GM13976 (cell line): ENCODE data around the gene C17orf75.

Source experiments
- DNase-seq: peaks from one replicate; pipeline ENCODE4 v3.0.0; 2012; ENCODE audit warnings: low spot score
- in situ Hi-C: fragments of 300-500 bp; cut with MboI; formaldehyde crosslinking; loops from one replicate; pipeline ENCODE4 v1.12.0; 2022; ENCODE audit warnings: low sequenced_read_pairs, mixed read lengths, inconsistent platforms; ENCODE audit not compliant: unreplicated experiment
- TF ChIP-seq, protein P1 (sequence below): IDR thresholded peaks from 2 replicates; pipeline ENCODE4 v1.5.1; 2012; ENCODE audit warnings: borderline replicate concordance, mild to moderate bottlenecking; ENCODE audit not compliant: insufficient read depth; ENCODE audit errors: extremely low read depth, missing control alignments, control extremely low read depth

Gene C17orf75

DNA sequence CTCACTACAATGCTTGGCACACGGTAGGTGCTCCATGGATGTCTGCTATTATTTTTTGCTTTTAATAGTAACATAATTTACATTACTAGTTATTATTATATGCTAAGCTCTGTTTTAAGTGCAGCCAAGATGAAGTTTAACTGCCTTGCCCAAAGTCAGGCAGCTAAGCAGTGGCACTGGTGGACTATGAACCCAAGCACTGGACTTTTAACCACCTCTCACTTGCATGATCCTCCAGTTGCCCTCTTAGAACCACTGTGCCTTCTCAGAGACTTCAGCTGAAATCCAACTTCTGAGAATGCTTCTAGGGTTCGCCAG, 6.5 kb upstream of the C17orf75 start:
- no peak for DNase-seq

DNA sequence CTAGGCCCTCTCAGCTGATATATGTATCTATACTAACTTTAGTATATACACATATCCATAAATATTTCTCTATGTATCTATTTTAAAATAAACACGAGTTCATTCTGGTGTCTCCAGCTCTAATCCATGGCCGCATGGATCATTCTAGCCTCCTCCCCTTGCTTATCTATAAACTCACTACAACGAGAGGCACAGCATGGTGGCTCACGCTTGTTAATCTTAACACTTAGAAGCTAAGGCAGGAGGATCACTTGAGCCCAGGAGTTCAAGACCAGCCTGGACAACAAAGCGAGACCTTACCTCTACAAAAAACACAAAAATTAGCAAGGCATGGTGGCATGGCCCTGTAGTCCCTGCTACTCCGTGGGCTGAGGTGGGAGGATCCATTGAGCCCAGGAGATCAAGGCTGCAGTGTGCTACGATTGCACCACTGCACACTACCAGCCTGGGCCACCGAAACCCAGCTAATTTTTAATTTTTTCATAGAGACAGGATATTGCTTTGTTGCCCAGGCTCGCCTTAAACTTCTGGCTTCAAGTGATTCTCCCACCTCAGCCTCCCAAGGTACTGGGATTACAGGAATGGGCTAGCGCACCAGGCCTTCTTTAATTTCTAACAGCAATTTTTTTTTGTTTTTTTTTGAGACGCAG, 4.1 kb upstream of the C17orf75 start:
- in situ Hi-C loops, result no loop called here
- no peak for DNase-seq
- TF ChIP-seq, protein P1, sequence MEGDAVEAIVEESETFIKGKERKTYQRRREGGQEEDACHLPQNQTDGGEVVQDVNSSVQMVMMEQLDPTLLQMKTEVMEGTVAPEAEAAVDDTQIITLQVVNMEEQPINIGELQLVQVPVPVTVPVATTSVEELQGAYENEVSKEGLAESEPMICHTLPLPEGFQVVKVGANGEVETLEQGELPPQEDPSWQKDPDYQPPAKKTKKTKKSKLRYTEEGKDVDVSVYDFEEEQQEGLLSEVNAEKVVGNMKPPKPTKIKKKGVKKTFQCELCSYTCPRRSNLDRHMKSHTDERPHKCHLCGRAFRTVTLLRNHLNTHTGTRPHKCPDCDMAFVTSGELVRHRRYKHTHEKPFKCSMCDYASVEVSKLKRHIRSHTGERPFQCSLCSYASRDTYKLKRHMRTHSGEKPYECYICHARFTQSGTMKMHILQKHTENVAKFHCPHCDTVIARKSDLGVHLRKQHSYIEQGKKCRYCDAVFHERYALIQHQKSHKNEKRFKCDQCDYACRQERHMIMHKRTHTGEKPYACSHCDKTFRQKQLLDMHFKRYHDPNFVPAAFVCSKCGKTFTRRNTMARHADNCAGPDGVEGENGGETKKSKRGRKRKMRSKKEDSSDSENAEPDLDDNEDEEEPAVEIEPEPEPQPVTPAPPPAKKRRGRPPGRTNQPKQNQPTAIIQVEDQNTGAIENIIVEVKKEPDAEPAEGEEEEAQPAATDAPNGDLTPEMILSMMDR, result no peak

More for the DNA sequence above, 6.5 kb upstream of the C17orf75 start:
- in situ Hi-C loops, result no loop called here
- TF ChIP-seq, protein P1, result no peak

DNA sequence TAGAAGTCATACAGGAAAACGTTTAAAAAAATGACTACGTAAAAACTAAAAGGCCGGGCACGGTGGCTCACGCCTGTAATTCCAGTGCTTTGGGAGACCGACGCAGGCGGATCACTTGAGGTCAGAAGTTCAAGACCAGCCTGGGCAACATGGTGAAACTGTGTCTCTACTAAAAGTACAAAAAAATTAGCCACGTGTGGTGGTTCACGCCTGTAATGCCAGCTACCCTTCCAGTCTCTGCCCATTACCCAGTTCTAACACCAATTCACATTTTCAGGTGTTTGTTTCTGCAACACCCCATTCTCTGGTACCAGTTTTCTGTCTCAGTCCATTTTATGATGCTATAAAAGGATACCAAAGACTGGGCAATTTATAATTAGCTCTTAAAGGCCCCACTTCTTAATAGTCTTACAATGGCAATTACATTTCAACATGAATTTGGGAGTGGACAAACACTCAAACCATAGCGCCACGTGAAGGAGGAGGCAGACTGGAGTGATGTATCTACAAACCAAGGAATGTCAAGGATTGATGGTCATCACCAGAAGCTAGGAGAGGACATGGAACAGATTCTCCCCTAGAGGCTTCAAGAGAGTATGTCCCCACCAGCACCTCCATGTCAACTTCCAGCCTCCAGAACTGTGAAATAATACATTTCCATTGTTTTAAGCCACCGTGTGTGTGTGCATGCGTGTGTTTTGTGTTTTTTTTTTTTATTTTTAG, 791 bp upstream of the C17orf75 start:
- DNase-seq, result no peak
- TF ChIP-seq, protein P1, result no peak
- in situ Hi-C loops, result no loop called here

DNA sequence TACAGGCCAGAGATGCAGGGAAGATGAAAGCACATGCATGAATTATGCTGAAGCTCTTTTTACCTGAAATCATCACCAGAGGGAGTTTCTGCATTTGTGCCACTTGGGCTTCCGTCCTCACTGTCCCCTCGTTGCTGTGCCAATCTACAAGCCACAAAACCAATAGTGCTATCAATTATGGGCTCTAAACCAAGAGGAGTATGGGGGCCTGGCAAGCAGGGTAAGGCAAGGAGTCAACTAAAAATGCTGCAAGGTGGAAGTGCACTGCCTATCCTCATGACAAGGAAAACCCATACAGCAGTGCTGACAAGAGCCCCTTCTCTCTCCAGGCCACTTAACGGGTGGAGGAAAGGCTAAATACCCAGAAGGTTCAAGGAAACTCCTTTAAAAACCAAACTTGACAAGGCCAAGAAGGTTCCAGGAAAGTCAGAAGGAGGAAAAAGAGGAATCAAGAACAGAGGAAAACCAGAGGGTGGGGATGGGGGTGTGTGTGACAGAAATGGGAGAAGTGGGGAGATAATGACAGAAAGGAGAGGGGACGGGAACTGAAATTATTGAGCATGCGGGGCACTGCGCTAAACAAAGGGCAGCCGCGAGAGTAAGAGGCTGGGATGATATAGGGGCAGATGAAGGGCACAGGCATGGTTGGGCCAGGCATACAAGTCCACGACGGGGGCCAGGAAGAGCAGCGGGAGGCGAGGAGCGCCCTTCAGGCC, 674 bp downstream of the C17orf75 start:
- in situ Hi-C loops, result no loop called here
- DNase-seq, result peak; percentile 57
- TF ChIP-seq, protein P1, result no peak

DNA sequence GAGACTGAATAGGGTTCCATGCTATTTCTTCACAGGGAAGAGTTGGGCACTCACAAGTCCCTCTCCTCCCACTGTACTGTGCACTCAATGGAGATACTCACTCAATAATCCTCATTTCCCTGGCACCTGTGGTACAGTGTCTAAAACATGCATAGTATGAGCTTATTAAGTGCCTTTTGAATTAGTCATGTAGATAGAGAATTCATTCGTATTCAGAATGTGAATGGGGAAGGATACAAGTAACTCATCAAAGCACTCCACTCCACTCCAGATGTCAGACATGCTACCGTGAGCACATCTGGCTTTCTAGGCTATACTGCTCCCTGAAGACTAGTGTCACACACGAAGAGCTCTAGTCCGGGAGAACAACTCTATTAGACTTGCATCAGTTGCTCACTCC, 6.3 kb downstream of the C17orf75 start:
- DNase-seq, result no peak
- TF ChIP-seq, protein P1, result no peak
- in situ Hi-C loops, result no loop called here

DNA sequence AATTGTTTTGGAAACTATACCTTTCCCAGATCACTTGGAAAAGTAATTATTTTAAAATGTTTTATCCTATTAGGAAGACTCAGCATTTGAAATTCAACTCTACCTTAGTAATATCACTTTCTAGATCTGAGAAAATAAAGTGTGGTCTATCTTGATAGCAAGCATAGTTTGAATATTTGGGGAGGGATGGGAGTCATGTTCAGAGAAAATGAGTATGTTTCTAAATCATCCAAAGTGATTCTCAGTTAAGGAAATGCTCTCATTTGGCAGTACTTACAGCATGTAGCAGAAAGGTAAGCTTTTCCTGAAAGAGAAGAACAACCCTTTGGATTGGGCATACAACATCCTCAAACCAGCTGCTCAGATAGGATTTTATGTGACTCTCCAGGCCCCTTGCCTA, 6.9 kb downstream of the C17orf75 start:
- TF ChIP-seq, protein P1, result no peak
- DNase-seq, result no peak
- in situ Hi-C loops, result no loop called here
